A673 (cell line): Measurements from ENCODE around the gene CSRP1. TPM values are rescaled to one million over a fixed set of nuclear protein-coding genes. Genes with fewer than 3 reads are reported as not detected.

Experiments
- BruUV-seq: library from RNA; stranded (reverse); fragments of 400-500 nt; replicated peaks from 2 replicates; lab custom pipeline; 2021; lab: Mats Ljungman, UMichigan
- CTCF ChIA-PET: fragments of 300-600 bp; sonication (Branson Sonifier 250); formaldehyde crosslinking; loops from one replicate; lab custom pipeline; 2022; ENCODE audit warnings: antibody characterized with exemption; lab: Charles Lee
- POLR2A ChIA-PET: fragments of 300-600 bp; sonication (Branson Sonifier 250); formaldehyde crosslinking; loops from one replicate; lab custom pipeline; 2022; ENCODE audit warnings: antibody characterized with exemption; ENCODE audit not compliant: low non-redundant PET; lab: Charles Lee
- DNase-seq: peaks from one replicate; pipeline ENCODE4 v3.0.0-alpha.2; 2015; ENCODE audit warnings: low spot score
- H3K27ac ChIP-seq: fragments of 200-600 bp; sonication (generic); 2 replicates; pipeline ENCODE4 v1.5.1; 2016; ENCODE audit warnings: mixed run types, low read depth, mild to moderate bottlenecking, mixed read lengths, antibody characterized with exemption, low read length; ENCODE audit not compliant: poor library complexity, severe bottlenecking
- H3K27me3 ChIP-seq: fragments of 200-600 bp; sonication (generic); replicated peaks from 2 replicates; pipeline ENCODE4 v1.6.1; 2017; ENCODE audit warnings: mixed run types, low read depth, mild to moderate bottlenecking, mixed read lengths, antibody characterized with exemption, low read length; ENCODE audit not compliant: insufficient read depth, poor library complexity
- H3K36me3 ChIP-seq: fragments of 200-600 bp; sonication (generic); 2 replicates; pipeline ENCODE4 v1.6.1; 2016; ENCODE audit warnings: mixed run types, mild to moderate bottlenecking, mixed read lengths, antibody characterized with exemption, low read length; ENCODE audit not compliant: insufficient read depth, poor library complexity, severe bottlenecking
- H3K4me1 ChIP-seq: fragments of 200-600 bp; sonication (generic); 2 replicates; pipeline ENCODE4 v1.6.1; 2017; ENCODE audit warnings: mixed run types, mild to moderate bottlenecking, mixed read lengths, antibody characterized with exemption, low read length; ENCODE audit not compliant: insufficient read depth, poor library complexity, severe bottlenecking
- H3K4me3 ChIP-seq: fragments of 200-600 bp; sonication (generic); 2 replicates; pipeline ENCODE4 v1.5.1; 2016; ENCODE audit warnings: low read depth, mixed run types, mild to moderate bottlenecking, mixed read lengths, low read length; ENCODE audit not compliant: poor library complexity, severe bottlenecking
- H3K9me3 ChIP-seq: fragments of 200-600 bp; sonication (generic); 2 replicates; pipeline ENCODE4 v1.6.1; 2016; ENCODE audit warnings: mixed run types, low read depth, mild to moderate bottlenecking, mixed read lengths, antibody characterized with exemption, low read length; ENCODE audit not compliant: poor library complexity, severe bottlenecking
- EZH2 ChIP-seq: fragments of 200-600 bp; sonication (generic); IDR thresholded peaks from 2 replicates; pipeline ENCODE4 v1.6.1; 2017; ENCODE audit warnings: borderline replicate concordance, low read depth, mild to moderate bottlenecking, mixed read lengths, antibody characterized with exemption, low read length; ENCODE audit not compliant: poor library complexity, severe bottlenecking
- intact Hi-C: fragments of 100-400 bp; cut with micrococcal nuclease; formaldehyde crosslinking; loops from one replicate; pipeline ENCODE4 v1.10.0; 2022; ENCODE audit not compliant: unreplicated experiment
- total RNA-seq: library from RNA; stranded (reverse); gene quantifications from 2 replicates; pipeline ENCODE4 v1.2.3, GENCODE V29; 2021
- TF ChIP-seq, protein P1 (sequence below): fragments of 300-800, 200-600 bp; sonication (generic); conservative IDR thresholded peaks from 2 replicates; pipeline ENCODE4 v1.5.1; 2017; ENCODE audit warnings: low read depth, mild to moderate bottlenecking, antibody characterized with exemption, low read length, moderate library complexity, mixed read lengths

CSRP1 gene
- total RNA-seq, 1 experiment from 2014 or later: 517 TPM

DNA sequence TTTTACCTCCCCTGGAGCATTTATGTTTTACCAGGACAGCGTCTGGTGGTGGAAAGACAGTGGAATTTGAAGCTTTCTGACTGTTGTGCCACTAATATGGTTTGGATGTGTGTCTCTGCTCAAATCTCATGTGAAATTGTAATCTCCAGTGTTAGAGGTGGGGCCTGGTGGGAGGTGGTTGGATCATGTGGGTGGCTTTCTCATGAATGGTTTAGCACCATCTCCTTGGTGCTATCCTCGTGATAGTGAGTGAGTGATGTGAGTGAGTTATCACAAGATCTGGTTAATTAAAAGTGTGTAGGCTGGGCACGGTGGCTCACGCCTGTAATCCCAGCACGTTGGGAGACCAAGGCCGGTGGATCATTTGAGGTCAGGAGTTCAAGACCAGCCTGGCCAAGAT is 61.6 kb downstream of the CSRP1 start:
- POLR2A ChIA-PET: no interaction called here
- Histone ChIP-seq H3K27me3 (no peaks in the 10 kb centered on the region), H3K4me3 (no peak overlapping the region), H3K36me3 (no peaks in the 10 kb centered on the region), H3K9me3 (no peaks in the 10 kb centered on the region), H3K4me1 (peaks cover 12% of the 10 kb centered on the region), H3K27ac (no peak overlapping the region)
- CTCF ChIA-PET: interaction anchor here (0.7 kb wide), 1 partner anchor 10 kb away, joined by 3 read pairs; no protein-coding TSS in a partner anchor
- no peak for TF ChIP-seq EZH2
- TF ChIP-seq, protein P1, sequence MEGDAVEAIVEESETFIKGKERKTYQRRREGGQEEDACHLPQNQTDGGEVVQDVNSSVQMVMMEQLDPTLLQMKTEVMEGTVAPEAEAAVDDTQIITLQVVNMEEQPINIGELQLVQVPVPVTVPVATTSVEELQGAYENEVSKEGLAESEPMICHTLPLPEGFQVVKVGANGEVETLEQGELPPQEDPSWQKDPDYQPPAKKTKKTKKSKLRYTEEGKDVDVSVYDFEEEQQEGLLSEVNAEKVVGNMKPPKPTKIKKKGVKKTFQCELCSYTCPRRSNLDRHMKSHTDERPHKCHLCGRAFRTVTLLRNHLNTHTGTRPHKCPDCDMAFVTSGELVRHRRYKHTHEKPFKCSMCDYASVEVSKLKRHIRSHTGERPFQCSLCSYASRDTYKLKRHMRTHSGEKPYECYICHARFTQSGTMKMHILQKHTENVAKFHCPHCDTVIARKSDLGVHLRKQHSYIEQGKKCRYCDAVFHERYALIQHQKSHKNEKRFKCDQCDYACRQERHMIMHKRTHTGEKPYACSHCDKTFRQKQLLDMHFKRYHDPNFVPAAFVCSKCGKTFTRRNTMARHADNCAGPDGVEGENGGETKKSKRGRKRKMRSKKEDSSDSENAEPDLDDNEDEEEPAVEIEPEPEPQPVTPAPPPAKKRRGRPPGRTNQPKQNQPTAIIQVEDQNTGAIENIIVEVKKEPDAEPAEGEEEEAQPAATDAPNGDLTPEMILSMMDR: no peak
- no TSS peak for BruUV-seq
- DNase-seq: no peak
- intact Hi-C loops: no loop called here

DNA sequence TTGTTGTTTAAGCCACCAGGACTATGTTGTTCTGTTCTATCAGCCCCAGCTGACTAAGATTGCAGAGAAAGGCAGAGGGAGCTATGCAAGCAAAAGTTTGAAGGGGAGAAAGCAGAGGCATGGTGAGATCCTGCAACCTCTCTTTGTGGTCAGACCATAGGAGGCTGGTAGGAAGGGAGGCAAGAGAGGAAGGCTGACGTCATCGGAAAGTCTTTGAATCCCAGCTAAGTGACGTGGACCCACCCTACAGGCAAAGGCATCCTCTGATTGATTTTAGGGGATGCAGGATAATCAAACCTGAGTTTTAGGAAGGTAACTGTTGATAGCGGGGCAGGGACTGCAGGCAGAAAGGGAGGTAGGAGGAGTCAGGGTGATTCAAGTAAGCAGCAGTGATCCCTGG is 62.1 kb downstream of the CSRP1 start:
- CTCF ChIA-PET: no interaction called here
- Histone ChIP-seq H3K36me3 (no peaks in the 10 kb centered on the region), H3K27ac (no peak overlapping the region), H3K4me3 (no peak overlapping the region), H3K9me3 (no peaks in the 10 kb centered on the region), H3K4me1 (peaks cover 7% of the 10 kb centered on the region), H3K27me3 (no peaks in the 10 kb centered on the region)
- no peak for DNase-seq
- BruUV-seq: no TSS peak
- intact Hi-C loops: no loop called here
- POLR2A ChIA-PET: no interaction called here
- TF ChIP-seq, protein P1: no peak
- TF ChIP-seq EZH2: no peak

DNA sequence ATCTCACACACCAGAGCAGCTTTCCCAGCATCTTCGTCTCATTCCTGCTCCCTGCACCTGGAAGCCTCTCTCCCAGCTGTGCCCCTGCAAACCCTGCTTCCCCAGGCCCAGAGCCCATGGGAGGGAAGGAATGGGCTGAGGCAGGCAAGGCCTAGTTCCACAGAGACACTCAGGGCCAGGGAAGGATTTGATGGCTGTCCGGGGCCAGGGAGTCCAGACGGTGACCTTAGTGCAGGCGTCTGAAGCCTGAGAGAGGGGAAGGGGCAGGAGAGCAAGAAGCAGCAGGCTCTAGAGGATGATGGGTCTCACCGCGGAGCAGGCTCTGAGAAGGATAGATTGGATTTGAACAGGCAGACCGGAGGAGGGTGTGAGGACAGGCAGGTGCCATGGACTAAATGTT is 63.2 kb downstream of the CSRP1 start:
- H3K27me3 ChIP-seq: no peaks in the 10 kb centered on the region
- H3K4me3 ChIP-seq: no peak overlapping the region
- H3K36me3 ChIP-seq: no peaks in the 10 kb centered on the region
- CTCF ChIA-PET: no interaction called here
- BruUV-seq: no TSS peak
- POLR2A ChIA-PET: no interaction called here
- DNase-seq: no peak
- peaks cover 5% of the 10 kb centered on the region for H3K4me1 ChIP-seq
- H3K9me3 ChIP-seq: no peaks in the 10 kb centered on the region
- TF ChIP-seq EZH2: no peak
- TF ChIP-seq, protein P1: no peak
- intact Hi-C loops: no loop called here
- no peak overlapping the region for H3K27ac ChIP-seq
